HG02642 (cell line): ENCODE results near the gene CDKN2C.

Experiments used
- ATAC-seq: cut with Tn5 transposase; IDR thresholded peaks from one replicate; pipeline ENCODE4 v1.9.1; 2021; ENCODE audit warnings: mild to moderate bottlenecking; ENCODE audit not compliant: unreplicated experiment, poor library complexity

Gene CDKN2C

DNA sequence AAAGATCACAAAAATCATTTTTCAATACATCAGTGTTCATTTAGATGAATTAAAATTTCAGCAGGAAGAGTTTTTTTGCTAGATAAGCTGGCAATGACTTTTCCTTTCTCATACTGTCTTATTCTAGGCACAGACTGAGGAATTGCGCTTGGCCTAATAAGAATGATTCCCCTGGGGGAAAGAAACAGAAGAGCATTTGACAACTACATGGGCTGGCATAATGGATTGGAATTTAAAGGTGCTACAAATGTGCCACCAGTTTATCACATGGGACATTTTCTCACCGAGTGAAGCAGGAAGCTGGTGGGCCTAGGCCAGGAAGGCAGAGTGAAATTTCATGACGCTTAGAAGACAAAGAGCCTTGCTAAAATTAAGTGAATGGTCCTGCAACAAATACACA, 39.3 kb downstream of the CDKN2C start:
- no peak for ATAC-seq

DNA sequence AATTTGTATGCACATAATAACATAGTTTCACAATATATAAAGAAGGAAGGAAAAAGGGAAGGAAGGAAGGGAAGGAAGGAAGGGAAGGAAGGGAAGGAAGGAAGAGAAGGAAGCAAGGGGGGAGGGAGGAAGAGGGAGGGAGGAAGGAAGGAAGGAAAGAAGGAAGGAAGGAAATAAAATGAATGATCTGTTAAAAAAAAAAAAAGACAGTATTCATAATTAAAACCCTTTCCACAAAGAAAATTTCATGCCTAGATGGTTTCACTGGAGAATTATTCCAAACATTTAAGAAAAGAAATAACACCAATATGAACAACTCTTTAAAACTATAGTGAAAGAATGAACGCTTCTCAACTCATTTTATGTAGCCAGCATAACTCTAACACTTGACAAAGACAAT, 44.8 kb downstream of the CDKN2C start:
- no peak for ATAC-seq

DNA sequence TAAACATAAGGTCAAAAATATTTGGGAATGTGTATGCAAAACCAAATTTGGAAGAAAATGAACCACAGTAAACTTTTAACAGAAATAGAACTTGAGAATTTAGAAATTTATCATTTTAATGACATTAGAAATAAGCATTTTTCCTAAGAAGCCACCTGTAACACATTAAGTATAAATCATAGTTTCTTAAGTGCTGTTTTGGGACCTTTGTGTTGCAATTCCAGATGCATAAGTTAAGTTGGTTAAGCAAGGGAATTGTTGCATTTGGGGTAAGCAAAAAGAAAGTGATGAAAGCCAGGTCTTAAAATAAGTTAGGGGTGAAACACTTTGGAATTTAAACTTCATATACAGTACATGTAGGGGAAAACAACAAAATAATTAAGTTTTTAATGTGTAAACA, 49.8 kb downstream of the CDKN2C start:
- ATAC-seq = no peak
